Ovary (tissue), 9 donors: Measurements from ENCODE around the gene KRTAP5-5. TPM values are rescaled to one million over a fixed set of nuclear protein-coding genes. Genes with fewer than 3 reads are reported as not detected.

Experiments used
- DNase-seq, 5 donors: peaks; one replicate each; pipeline ENCODE4 v3.0.0-alpha.2; 2019 to 2020
- H3K27ac ChIP-seq, 2 donors: fragments of 200-600 bp; one replicate each; pipeline versions ENCODE4 v1.5.1 to v1.8.0; 2019 to 2022
- H3K27me3 ChIP-seq: fragments of 200-600 bp; one replicate; pipeline ENCODE4 v1.8.0; 2022
- H3K36me3 ChIP-seq: fragments of 200-600 bp; sonication (generic); one replicate; pipeline ENCODE4 v1.5.1; 2019
- H3K4me1 ChIP-seq: one replicate; pipeline ENCODE4 v1.8.1; 2013; ENCODE audit warnings: mild to moderate bottlenecking, moderate library complexity; ENCODE audit not compliant: insufficient read depth
- H3K4me3 ChIP-seq: fragments of 200-600 bp; sonication (generic); one replicate; pipeline ENCODE4 v1.5.1; 2017
- H3K9me3 ChIP-seq, 2 donors: fragments of 200-600 bp in 1 of 2; sonication (generic) in 1 of 2; one replicate each; pipeline versions ENCODE4 v1.5.1 to v1.8.1; 2013 to 2019; ENCODE audit warnings: mild to moderate bottlenecking in 1 of 2, moderate library complexity in 1 of 2
- EP300 ChIP-seq: sonication (generic); formaldehyde crosslinking; IDR thresholded peaks from one replicate; pipeline ENCODE4 v1.6.1; 2017; ENCODE audit warnings: antibody characterized with exemption
- POLR2A ChIP-seq: fragments of 450-650 bp; IDR thresholded peaks from one replicate; pipeline ENCODE4 v1.6.1; 2017; ENCODE audit warnings: antibody characterized with exemption, mild to moderate bottlenecking, moderate library complexity
- WGBS, 3 donors: extraction: QIAGEN DNeasy Blood & Tissue Kit in 1 of 3; methylation state at CpG; one replicate each; pipeline versions ENCODE4 v1.1.5 to v1.1.7; 2013 to 2017; 5-methylcytosine and 5-hydroxymethylcytosine counted together
- intact Hi-C, 4 donors: fragments of 100-400 bp; cut with DNase I; formaldehyde crosslinking; loops; one replicate each; pipeline versions ENCODE4 v1.11.0 to v1.15.1; 2022 to 2023
- polyA plus RNA-seq, 2 donors: library from polyadenylated mRNA; stranded (reverse); fragments of 200-250 nt in 1 of 2; fragments of 350-450 nt in 1 of 2; fragmentation: Illumina TruSeq in 1 of 2; extraction: RNeasy Lipid Tissue Mini Kit (QIAGEN cat#74804) in 1 of 2; gene quantifications; one replicate each; pipeline ENCODE4 v1.2.3, GENCODE V29; 2013 to 2014
- total RNA-seq, 7 donors: library from RNA; depleted of rRNA in 2 of 7; stranded (reverse); fragments of >200 nt in 2 of 7; fragmentation: NEBNext Ultra II Directional in 3 of 7; extraction: Animal tissue kit (Norgen Biotek cat#: 25700) in 3 of 7; gene quantifications; one replicate each; pipeline versions ENCODE4 v1.1.0 to v1.2.4, GENCODE V29; 2016 to 2023
- TF ChIP-seq, protein P1 (sequence below), 3 donors: fragments of 450-650 bp in 2 of 3; fragments of 200-600 bp in 1 of 3; IDR thresholded peaks; one replicate each; pipeline versions ENCODE4 v1.5.1 to v1.8.0; 2016 to 2022; ENCODE audit warnings: antibody characterized with exemption in 3 of 3, mild to moderate bottlenecking in 1 of 3
- donor health status: DM: no; HTN: no; CAD: no; lungs with moderate emphysema.
- donor health status: DM: no; HTN: no; CAD: no.
- donor health status: Bipolar disorder and iron deficiency.
- donor health status: DM: yes; HTN: yes; CAD: no.
- donor health status: DM: no; HTN: no; CAD: no.
- donor health status: DM: yes; HTN: yes; CAD: no.

The KRTAP5-5 gene
- total and polyA plus RNA-seq, 9 donors = not detected

DNA sequence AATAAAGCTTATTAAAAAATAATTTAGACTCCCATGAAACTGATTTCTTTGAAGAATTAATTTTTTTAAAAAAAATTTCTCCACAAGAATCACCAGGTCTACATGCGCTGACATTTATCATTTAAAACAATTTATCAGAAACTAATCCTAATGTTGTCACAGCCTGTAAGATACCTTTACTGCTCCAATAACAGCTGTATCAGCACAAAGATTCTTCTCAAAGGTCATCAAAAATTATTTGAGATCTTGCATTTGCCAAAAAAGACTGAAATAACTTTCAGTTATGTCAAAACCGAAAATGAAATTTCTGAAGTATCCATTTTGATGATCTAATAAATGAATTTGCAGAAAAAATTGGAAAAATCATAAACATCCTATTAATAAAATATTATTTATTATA lies 8.1 kb downstream of the KRTAP5-5 start:
- no peak for TF ChIP-seq EP300
- TF ChIP-seq, protein P1, sequence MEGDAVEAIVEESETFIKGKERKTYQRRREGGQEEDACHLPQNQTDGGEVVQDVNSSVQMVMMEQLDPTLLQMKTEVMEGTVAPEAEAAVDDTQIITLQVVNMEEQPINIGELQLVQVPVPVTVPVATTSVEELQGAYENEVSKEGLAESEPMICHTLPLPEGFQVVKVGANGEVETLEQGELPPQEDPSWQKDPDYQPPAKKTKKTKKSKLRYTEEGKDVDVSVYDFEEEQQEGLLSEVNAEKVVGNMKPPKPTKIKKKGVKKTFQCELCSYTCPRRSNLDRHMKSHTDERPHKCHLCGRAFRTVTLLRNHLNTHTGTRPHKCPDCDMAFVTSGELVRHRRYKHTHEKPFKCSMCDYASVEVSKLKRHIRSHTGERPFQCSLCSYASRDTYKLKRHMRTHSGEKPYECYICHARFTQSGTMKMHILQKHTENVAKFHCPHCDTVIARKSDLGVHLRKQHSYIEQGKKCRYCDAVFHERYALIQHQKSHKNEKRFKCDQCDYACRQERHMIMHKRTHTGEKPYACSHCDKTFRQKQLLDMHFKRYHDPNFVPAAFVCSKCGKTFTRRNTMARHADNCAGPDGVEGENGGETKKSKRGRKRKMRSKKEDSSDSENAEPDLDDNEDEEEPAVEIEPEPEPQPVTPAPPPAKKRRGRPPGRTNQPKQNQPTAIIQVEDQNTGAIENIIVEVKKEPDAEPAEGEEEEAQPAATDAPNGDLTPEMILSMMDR (IDR thresholded peaks at IDR 0.05) = no peak
- intact Hi-C loops = no loop called here
- DNase-seq = no peak
- Histone ChIP-seq H3K36me3 (no peaks in the 10 kb centered on the region), H3K27me3 (no peaks in the 10 kb centered on the region), H3K4me1 (no peaks in the 10 kb centered on the region), H3K4me3 (no peak overlapping the region), H3K27ac (no peak overlapping the region), H3K9me3 (no peaks in the 10 kb centered on the region)
- 81 to 90% (median 88%) methylated on average over 2 of the region's 2 CpGs for WGBS, 3 donors

DNA sequence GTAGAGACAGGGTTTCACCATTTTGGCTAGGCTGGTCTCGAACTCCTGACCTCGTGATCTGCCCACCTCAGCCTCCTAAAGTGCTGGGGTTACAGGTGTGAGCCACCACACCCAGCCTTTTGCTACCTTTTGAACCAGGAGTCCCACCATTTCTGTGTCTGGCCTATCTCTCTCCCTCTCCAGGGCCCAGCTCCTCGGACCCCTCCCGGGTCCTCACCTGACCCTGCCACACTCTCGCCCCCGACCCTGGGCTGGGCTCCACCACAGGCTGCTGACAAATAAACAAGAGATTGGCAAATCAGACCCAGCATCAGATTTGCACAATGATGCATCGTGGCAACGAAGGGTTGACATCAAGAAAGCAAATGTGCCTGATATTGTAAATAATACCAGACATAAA lies 8.8 kb downstream of the KRTAP5-5 start:
- H3K27ac ChIP-seq = no peak overlapping the region
- no peaks in the 10 kb centered on the region for H3K36me3 ChIP-seq
- intact Hi-C loops = no loop called here
- TF ChIP-seq, protein P1 (IDR thresholded peaks at IDR 0.05) = no peak
- no peak for TF ChIP-seq POLR2A
- no peak for TF ChIP-seq EP300
- H3K27me3 ChIP-seq = no peaks in the 10 kb centered on the region
- H3K9me3 ChIP-seq = no peaks in the 10 kb centered on the region
- H3K4me1 ChIP-seq = no peaks in the 10 kb centered on the region
- H3K4me3 ChIP-seq = no peak overlapping the region
- no peak for DNase-seq
- WGBS, 3 donors = 70 to 83% (median 82%) methylated on average over 8 of the region's 8 CpGs

DNA sequence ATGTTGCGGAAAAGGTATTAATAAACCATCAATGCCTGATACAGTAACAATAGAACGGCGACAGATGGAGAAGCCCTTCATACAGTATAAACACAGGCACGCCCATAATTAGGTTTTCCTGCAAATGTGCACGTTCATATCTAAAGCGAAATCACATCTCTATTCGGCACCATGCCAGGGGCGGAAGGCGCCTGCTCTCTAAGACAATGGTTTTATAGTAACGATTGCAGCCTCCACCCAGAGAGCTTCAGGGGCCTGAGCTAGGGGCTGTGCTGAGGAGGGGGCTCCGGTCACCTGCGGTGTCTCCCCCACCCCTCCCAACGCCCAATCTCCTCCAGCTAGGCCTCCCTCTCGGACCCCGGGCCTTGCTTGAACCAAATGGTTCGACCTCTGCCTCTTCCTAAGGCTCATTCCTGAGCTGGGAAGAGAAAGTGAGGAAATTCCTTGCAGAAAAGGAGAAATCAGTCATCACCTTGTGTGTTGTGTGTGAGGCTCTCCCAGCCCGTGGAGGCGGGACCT lies 9.6 kb downstream of the KRTAP5-5 start:
- H3K4me3 ChIP-seq = no peak overlapping the region
- no peaks in the 10 kb centered on the region for H3K4me1 ChIP-seq
- no peaks in the 10 kb centered on the region for H3K36me3 ChIP-seq
- no peaks in the 10 kb centered on the region for H3K9me3 ChIP-seq
- no peak for TF ChIP-seq EP300
- TF ChIP-seq POLR2A = no peak
- TF ChIP-seq, protein P1 (IDR thresholded peaks at IDR 0.05) = no peak
- intact Hi-C loops = no loop called here
- no peak for DNase-seq
- H3K27ac ChIP-seq = no peak overlapping the region
- H3K27me3 ChIP-seq = no peaks in the 10 kb centered on the region
- 63 to 71% (median 65%) methylated on average over 18 of the region's 18 CpGs for WGBS, 3 donors

DNA sequence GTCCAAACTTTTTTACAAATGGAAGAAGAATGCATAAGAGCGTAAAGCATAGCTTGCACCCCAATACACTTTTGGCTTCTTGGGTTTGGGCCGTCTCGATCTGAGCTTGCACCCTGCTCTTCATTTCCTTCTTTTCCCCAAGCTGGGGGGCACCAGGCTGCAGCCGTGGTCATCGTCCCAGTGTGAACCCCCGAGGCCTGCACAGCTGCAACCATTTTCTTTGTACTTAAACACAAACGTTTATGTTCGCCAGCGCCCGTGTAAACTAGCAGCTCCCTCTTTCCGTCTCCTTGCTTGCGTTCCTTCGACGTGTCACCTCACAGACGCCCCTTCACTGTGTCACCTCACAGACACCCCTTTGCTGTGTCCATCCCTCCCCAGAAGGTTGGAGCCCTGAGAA lies 10.1 kb downstream of the KRTAP5-5 start:
- H3K4me1 ChIP-seq = no peaks in the 10 kb centered on the region
- 60 to 67% (median 64%) methylated on average over 15 of the region's 15 CpGs for WGBS, 3 donors
- TF ChIP-seq EP300 (no peak), POLR2A (no peak)
- TF ChIP-seq, protein P1 (IDR thresholded peaks at IDR 0.05) = no peak
- no peak overlapping the region for H3K4me3 ChIP-seq
- intact Hi-C loops = no loop called here
- H3K27ac ChIP-seq = no peak overlapping the region
- H3K9me3 ChIP-seq = no peaks in the 10 kb centered on the region
- H3K27me3 ChIP-seq = no peaks in the 10 kb centered on the region
- no peaks in the 10 kb centered on the region for H3K36me3 ChIP-seq
- DNase-seq = no peak
